NCI-H345 treated with DMSO at 0.1 percent for 48 hours (cell line): ENCODE measurements around the gene TSC22D1.
"Not testable (repeated sequence)": the region's sequence is repeated elsewhere in the genome, so short reads cannot be mapped to it uniquely, and the experiment has no call there.

ENCODE experiments used
- DNase-seq: peaks from one replicate; lab custom pipeline; 2025; ENCODE audit not compliant: unreplicated experiment; lab: John Stamatoyannopoulos, UW

Gene TSC22D1

GRCh38 chr13:44507639-44508038 is 68.5 kb downstream of the TSC22D1 start:
- DNase-seq, result no peak

GRCh38 chr13:44506719-44507118 is 69.4 kb downstream of the TSC22D1 start:
- DNase-seq, result no peak

GRCh38 chr13:44506251-44506650 is 69.9 kb downstream of the TSC22D1 start:
- DNase-seq, result no peak

- no peak for DNase-seq
Observed at GRCh38 chr13:44504116-44504515, 72.0 kb downstream of the TSC22D1 start.

GRCh38 chr13:44498969-44499368 is 77.2 kb downstream of the TSC22D1 start:
- no peak for DNase-seq

GRCh38 chr13:44498502-44498901 is 77.6 kb downstream of the TSC22D1 start:
- DNase-seq, result no peak

- no peak for DNase-seq
Observed at GRCh38 chr13:44497801-44498200, 78.3 kb downstream of the TSC22D1 start.

GRCh38 chr13:44493213-44493812 is 82.8 kb downstream of the TSC22D1 start:
- no peak for DNase-seq

GRCh38 chr13:44489751-44490150 is 86.4 kb downstream of the TSC22D1 start:
- no peak for DNase-seq

- DNase-seq, result no peak
Observed at GRCh38 chr13:44487989-44488388, 88.1 kb downstream of the TSC22D1 start.

- DNase-seq, result no peak
Observed at GRCh38 chr13:44484562-44485138, 91.5 kb downstream of the TSC22D1 start.

- no peak for DNase-seq
Observed at GRCh38 chr13:44474122-44474910, 101.8 kb downstream of the TSC22D1 start.

GRCh38 chr13:44471686-44472085 is 104.4 kb downstream of the TSC22D1 start:
- no peak for DNase-seq

- DNase-seq, result no peak
Observed at GRCh38 chr13:44470638-44471562, 105.2 kb downstream of the TSC22D1 start.

- no peak for DNase-seq
Observed at GRCh38 chr13:44468874-44469273, 107.3 kb downstream of the TSC22D1 start.

- DNase-seq, result no peak
Observed at GRCh38 chr13:44465318-44465717, 110.8 kb downstream of the TSC22D1 start.

- DNase-seq, result no peak
Observed at GRCh38 chr13:44464471-44464870, 111.7 kb downstream of the TSC22D1 start.

- DNase-seq, result no peak
Observed at GRCh38 chr13:44463759-44464158, 112.4 kb downstream of the TSC22D1 start.

GRCh38 chr13:44459674-44460073 is 116.5 kb downstream of the TSC22D1 start:
- no peak for DNase-seq

- no peak for DNase-seq
Observed at GRCh38 chr13:44458313-44458975, 117.7 kb downstream of the TSC22D1 start.

GRCh38 chr13:44456212-44456611 is 119.9 kb downstream of the TSC22D1 start:
- not testable (repeated sequence) for DNase-seq
